Activated T-helper 1 cell treated with anti-CD3 and anti-CD28 coated beads, Interleukin-12 subunit alpha, Interleukin-12 subunit beta, Interleukin-2, Interleukin-4 antibody, amounts not matched to agents 30 ng/mL and 10 ng/mL and 1 ng/mL, durations not matched to agents 14 hours and 24 hours and 36 hours (primary cell): ENCODE results near the gene FMOD. TPM values are rescaled to one million over a fixed set of nuclear protein-coding genes. Genes with fewer than 3 reads are reported as not detected.

Experiments
- DNase-seq: peaks from one replicate; pipeline ENCODE4 v3.0.0; 2021; ENCODE audit warnings: low spot score
- H3K27ac Mint-ChIP-seq: one replicate; pipeline ENCODE4 v1.8.0; 2021; ENCODE audit warnings: mild to moderate bottlenecking, mixed read lengths
- H3K27me3 Mint-ChIP-seq: one replicate; pipeline ENCODE4 v1.8.0; 2022; ENCODE audit warnings: mild to moderate bottlenecking, moderate library complexity, mixed read lengths; ENCODE audit not compliant: insufficient read depth
- H3K36me3 Mint-ChIP-seq: one replicate; pipeline ENCODE4 v1.8.0; 2021; ENCODE audit warnings: low read depth, mixed read lengths
- H3K4me1 Mint-ChIP-seq: one replicate; pipeline ENCODE4 v1.8.0; 2021; ENCODE audit warnings: low read depth, mixed read lengths
- H3K4me3 Mint-ChIP-seq: one replicate; pipeline ENCODE4 v1.8.0; 2021; ENCODE audit warnings: mild to moderate bottlenecking, moderate library complexity, mixed read lengths
- H3K9me3 Mint-ChIP-seq: one replicate; pipeline ENCODE4 v1.8.0; 2021; ENCODE audit warnings: mixed read lengths
- intact Hi-C: fragments of 100-400 bp; cut with micrococcal nuclease; formaldehyde crosslinking; loops from one replicate; pipeline ENCODE4 v1.15.1; 2024
- total RNA-seq: library from RNA; stranded (reverse); gene quantifications from 2 replicates; pipeline ENCODE4 v1.2.3, GENCODE V29; 2022

Gene FMOD
- total RNA-seq, 1 donor from 2014 or later = 4.1 TPM

DNA sequence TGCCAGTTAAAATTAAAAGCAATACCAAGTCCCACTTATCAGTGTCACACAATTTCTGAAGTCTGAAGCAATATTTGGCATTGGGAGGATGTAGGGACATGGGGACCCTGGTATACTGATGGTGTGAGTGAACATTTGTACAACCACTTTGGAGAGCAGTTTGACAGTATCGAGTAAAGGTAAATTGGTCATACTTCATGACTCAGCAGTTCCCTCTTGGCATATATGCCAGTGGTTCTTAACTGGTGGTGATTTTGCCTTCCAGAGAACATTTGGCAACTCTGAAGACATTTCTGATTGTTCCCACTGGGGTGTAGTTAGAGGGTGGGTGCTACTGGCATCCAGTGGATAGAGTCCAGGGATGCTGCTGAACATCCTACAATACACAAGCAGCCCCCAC, 19.7 kb downstream of the FMOD start:
- DNase-seq = no peak
- peaks cover 33% of the 10 kb centered on the region for H3K4me1 Mint-ChIP-seq
- no peak overlapping the region for H3K27ac Mint-ChIP-seq
- no peaks in the 10 kb centered on the region for H3K36me3 Mint-ChIP-seq
- H3K9me3 Mint-ChIP-seq = no peaks in the 10 kb centered on the region
- no peaks in the 10 kb centered on the region for H3K27me3 Mint-ChIP-seq
- H3K4me3 Mint-ChIP-seq = no peak overlapping the region
- intact Hi-C loops = no loop called here

DNA sequence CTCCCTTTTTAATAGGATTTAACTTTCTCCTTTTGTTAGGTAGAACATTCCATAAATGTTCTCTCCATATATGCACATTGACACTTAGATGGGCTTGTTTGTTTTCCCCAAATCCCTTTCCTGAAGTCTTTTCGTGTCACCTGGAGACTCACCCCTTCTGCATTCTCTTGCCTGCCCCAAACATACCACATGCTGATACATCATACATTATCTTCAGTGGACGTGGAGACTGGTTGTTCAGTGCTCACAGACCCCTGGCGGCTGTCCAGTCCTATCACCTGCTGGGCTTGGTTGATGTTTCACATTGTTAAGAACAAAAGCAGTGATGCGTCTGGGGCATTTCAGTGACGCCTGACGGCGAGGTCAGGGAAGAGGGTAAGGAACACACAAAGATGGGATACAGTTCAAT, 22.2 kb downstream of the FMOD start:
- no peak overlapping the region for H3K4me3 Mint-ChIP-seq
- no peak overlapping the region for H3K27ac Mint-ChIP-seq
- intact Hi-C loops = loop anchor here (1.0 to 10.0 kb wide), 11 partner anchors 8 to 1179 kb away; partner anchors contain the start of genes ATP2B4, LAX1, PPFIA4 and PPP1R15B
- no peaks in the 10 kb centered on the region for H3K36me3 Mint-ChIP-seq
- H3K4me1 Mint-ChIP-seq = peaks cover 49% of the 10 kb centered on the region
- no peaks in the 10 kb centered on the region for H3K9me3 Mint-ChIP-seq
- peaks cover 2% of the 10 kb centered on the region for H3K27me3 Mint-ChIP-seq
- no peak for DNase-seq

DNA sequence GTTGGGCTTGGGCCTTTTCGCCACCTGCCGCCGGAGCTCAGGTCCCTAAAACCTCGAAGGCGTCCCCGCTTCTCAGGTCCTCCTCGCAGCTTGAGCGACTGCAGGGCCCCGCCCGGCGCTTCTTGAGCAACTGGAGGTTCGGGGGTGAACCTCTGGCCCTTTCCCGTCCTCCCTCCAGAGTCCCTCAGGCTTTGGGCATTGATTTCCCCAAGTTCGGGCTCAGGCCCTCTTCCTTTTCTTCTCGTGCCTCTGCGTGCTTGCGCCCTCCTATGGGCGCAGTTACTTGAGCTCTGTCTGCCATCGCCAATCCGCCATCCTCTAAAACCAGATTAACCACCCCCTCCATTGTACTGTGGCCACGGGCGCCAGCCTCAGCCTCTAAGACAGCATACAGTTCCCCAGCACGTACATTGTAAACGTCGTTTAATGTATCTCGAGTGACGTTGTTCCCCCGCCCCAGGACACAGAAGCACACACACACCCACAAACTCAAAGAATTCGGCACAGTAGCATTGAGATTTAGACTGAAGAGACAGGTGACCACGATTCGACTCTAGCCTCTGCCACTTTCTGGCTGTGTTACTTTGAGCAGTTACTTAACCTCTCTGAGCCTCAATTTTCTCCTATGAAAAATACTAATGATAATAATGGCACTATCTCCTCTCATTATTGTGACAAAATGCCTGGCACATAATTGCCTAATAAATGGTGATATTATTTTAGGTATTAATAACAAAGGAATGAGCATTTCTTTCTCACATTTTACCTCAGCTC, 23.1 kb downstream of the FMOD start:
- H3K4me3 Mint-ChIP-seq = peak overlapping the region; percentile 79
- no peaks in the 10 kb centered on the region for H3K36me3 Mint-ChIP-seq
- peak overlapping the region; percentile 97 for H3K27ac Mint-ChIP-seq
- H3K4me1 Mint-ChIP-seq = peaks cover 57% of the 10 kb centered on the region
- no peaks in the 10 kb centered on the region for H3K9me3 Mint-ChIP-seq
- peak; percentile 70 for DNase-seq
- H3K27me3 Mint-ChIP-seq = peaks cover 2% of the 10 kb centered on the region
- intact Hi-C loops = loop anchor here (1.0 to 10.0 kb wide), 17 partner anchors 8 to 1179 kb away; partner anchors contain the start of genes ATP2B4, BTG2, LAX1 and PPFIA4

DNA sequence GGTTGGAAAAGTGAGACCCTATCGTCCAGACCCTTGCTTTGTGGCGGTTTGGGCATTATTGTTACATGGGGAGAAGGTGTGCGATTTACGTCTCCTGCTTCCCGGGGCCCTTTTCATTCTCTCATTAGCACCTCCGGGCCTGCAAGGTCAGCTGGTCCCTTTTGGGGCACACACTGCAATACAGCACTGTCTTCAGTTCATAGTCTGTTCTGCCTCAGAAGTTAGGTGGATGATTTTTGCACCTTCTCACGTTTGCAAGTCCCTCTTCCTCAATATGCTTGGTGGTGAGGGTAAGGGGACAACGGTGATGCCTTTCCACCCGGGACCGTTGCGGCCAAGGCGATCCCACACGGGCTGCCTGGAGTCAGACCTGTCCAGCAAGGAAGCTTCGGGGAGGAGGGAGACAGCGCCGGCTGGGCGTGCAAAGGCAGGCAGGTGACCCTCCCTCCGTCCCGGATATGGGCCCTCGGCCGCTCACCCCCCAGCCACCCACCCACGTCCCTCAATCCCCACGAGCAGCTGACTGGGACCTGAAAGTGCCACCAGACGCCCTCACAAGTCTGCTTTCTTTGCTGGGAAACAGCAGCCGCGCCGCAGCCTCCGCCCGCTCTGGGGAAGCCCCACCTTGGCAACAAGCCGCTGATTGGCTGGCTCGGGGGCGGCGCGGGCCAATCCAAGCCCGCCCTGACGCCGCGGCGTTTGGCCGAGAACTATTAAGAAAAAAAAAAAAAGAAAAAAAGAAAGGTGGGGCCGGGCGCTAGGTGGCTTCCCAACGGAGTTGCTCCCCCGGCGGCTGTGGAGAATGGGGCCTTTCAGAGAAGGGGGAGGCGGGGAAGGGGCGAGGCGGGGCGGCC, 23.9 kb downstream of the FMOD start:
- H3K27ac Mint-ChIP-seq = peak overlapping the region; percentile 97
- peaks cover 2% of the 10 kb centered on the region for H3K27me3 Mint-ChIP-seq
- intact Hi-C loops = loop anchor here (1.0 to 10.0 kb wide), 15 partner anchors 11 to 1180 kb away; partner anchors contain the start of genes ATP2B4, BTG2, LAX1 and PPFIA4
- H3K4me1 Mint-ChIP-seq = peaks cover 65% of the 10 kb centered on the region
- peak overlapping the region; percentile 79 for H3K4me3 Mint-ChIP-seq
- H3K36me3 Mint-ChIP-seq = no peaks in the 10 kb centered on the region
- no peaks in the 10 kb centered on the region for H3K9me3 Mint-ChIP-seq
- DNase-seq = peak; percentile 94

DNA sequence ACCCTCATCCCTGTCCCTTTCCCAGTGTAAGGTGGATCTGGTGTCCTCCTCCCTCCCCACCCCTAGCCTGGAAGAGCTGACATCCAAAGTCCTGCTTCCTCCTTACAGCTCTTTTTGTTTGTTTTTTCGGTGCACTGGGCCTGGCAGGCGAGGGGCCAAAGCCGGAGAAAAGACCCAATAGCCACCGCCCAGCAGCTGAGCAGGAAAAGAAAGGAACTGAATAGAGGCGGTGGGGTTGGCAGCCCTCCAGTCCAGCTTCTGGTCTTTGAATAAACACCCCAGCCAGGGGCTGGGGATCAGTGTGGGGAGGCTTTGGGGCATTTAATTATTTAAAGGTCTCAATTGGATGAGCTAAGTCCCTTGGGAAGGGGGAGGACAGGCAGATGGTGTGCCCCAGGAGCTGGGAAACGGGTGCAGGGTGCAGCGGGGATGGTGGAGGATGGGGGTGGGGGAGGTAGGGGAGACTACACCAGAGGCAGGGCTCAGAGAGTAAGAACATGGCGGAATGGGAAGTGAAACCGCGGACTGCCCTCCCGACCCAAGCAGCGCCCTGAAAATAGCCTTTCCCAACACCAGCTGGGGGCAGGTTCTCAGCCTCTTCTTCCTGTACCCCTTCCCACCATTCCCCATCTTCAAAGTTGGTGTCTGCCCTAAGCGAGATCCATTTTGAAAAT, 25.4 kb downstream of the FMOD start:
- Mint-ChIP-seq H3K4me1 (peaks cover 80% of the 10 kb centered on the region), H3K4me3 (peak overlapping the region; percentile 79), H3K27me3 (peaks cover 2% of the 10 kb centered on the region), H3K36me3 (no peaks in the 10 kb centered on the region), H3K9me3 (no peaks in the 10 kb centered on the region), H3K27ac (peak overlapping the region; percentile 79)
- intact Hi-C loops = loop anchor here (2.0 to 10.0 kb wide), 10 partner anchors 298 to 1182 kb away; partner anchors contain the start of genes ATP2B4, LAX1, PPFIA4 and PPP1R15B
- DNase-seq = no peak

DNA sequence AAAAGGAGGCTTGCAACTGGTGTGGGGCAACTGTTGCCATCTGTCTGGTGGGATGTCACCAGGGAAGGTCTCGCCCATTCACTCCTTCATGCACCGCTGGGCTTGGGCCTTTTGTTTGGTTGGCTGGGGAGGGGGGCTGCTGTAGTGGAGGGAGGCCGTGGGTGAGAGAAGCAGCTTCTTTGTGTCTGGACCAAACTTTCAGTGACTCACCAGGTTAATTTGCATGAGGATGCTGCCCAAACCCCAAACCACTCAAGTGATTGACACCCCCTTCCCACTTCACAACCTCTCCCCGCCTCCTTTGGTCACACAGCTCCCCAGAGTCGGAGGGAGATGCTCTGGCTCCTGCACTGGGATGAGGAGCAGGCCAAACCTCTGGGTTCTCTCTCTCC, 25.9 kb downstream of the FMOD start:
- Mint-ChIP-seq H3K4me3 (peak overlapping the region; percentile 72), H3K27ac (peak overlapping the region; percentile 79), H3K4me1 (peaks cover 86% of the 10 kb centered on the region), H3K9me3 (no peaks in the 10 kb centered on the region), H3K36me3 (no peaks in the 10 kb centered on the region), H3K27me3 (peaks cover 2% of the 10 kb centered on the region)
- intact Hi-C loops = loop anchor here (5.0 to 10.0 kb wide), 9 partner anchors 298 to 1182 kb away; partner anchors contain the start of genes ATP2B4, LAX1, PPFIA4 and PPP1R15B
- DNase-seq = peak; percentile 66

DNA sequence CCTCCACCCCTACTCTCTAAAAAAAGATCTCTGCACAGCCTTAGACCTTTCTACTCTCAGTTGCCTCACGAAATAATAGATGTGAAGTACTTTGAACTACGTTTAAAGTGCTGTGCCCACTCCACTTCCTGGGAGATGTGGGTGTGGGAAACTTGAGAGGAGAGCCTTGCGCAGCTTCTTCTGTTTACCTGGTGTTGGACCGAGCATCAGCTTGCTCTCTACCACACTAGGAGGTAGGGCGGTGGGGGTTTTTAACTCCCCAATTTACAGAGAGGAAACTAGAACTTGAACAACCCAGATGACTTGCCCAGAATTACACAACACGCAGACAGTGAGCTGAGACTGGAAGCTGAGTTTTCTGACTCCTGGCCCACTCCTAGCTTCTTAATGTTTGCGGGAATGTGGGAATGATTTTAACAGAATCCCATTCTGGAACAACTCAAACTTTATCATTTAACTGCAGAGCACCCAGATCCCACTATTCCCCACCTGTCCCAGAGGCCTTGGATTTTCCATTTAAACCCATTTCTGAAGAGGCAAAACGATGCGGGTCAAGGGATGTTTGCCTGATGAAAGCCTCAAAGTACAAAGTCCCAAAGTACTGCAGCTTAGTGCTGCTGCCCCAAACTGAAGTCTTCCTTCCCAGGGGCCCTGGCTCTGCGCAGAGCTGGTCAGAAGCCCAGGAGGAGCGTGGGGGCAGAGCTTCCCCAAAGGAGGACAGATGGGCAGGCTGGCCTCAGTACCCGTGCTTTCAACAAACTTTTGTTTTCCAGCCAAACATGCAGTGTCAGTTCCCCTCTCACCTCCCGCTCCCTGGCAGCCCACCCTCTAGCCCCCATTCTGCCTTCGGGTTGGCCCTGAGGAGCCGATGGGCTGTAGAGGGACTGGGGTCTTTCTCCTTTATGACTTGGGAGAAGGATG, 26.6 kb downstream of the FMOD start:
- peak overlapping the region; percentile 72 for H3K4me3 Mint-ChIP-seq
- intact Hi-C loops = loop anchor here (5.0 to 10.0 kb wide), 9 partner anchors 297 to 1183 kb away; partner anchors contain the start of genes ATP2B4, LAX1, PPFIA4 and PPP1R15B

DNA sequence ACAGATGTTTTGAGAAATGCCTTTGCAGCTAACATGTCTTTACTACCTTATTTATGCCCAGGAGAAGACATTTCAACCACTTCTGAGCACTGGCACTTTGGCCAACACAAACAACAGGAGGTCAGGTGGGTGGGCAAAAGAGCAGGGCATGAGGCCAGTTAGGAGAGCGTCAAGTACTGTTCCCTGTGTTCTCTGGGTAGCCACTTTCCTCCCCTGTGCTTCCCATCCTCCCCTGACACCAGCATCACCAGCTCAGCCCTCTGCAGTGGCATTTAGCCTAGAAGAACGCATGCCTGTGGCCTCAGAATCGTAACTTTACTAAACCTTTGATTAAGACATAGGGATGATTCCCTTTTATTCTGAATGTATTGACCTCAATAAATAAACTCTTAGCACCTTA, 27.3 kb downstream of the FMOD start:
- intact Hi-C loops = loop anchor here (10.0 kb wide), 3 partner anchors 441 to 1159 kb away; partner anchors contain the start of genes LAX1, PPP1R15B and PTPN7
- H3K27ac Mint-ChIP-seq = peak overlapping the region; percentile 67
- peaks cover 2% of the 10 kb centered on the region for H3K27me3 Mint-ChIP-seq
- peak overlapping the region; percentile 72 for H3K4me3 Mint-ChIP-seq
- H3K36me3 Mint-ChIP-seq = peaks cover 4% of the 10 kb centered on the region
- peaks cover 97% of the 10 kb centered on the region for H3K4me1 Mint-ChIP-seq
- H3K9me3 Mint-ChIP-seq = no peaks in the 10 kb centered on the region
- no peak for DNase-seq

More for the DNA sequence above, 26.6 kb downstream of the FMOD start:
- H3K27ac Mint-ChIP-seq = peak overlapping the region; percentile 79
- DNase-seq = peak; percentile 34
- no peaks in the 10 kb centered on the region for H3K9me3 Mint-ChIP-seq
- H3K36me3 Mint-ChIP-seq = no peaks in the 10 kb centered on the region
- peaks cover 2% of the 10 kb centered on the region for H3K27me3 Mint-ChIP-seq
- H3K4me1 Mint-ChIP-seq = peaks cover 92% of the 10 kb centered on the region

DNA sequence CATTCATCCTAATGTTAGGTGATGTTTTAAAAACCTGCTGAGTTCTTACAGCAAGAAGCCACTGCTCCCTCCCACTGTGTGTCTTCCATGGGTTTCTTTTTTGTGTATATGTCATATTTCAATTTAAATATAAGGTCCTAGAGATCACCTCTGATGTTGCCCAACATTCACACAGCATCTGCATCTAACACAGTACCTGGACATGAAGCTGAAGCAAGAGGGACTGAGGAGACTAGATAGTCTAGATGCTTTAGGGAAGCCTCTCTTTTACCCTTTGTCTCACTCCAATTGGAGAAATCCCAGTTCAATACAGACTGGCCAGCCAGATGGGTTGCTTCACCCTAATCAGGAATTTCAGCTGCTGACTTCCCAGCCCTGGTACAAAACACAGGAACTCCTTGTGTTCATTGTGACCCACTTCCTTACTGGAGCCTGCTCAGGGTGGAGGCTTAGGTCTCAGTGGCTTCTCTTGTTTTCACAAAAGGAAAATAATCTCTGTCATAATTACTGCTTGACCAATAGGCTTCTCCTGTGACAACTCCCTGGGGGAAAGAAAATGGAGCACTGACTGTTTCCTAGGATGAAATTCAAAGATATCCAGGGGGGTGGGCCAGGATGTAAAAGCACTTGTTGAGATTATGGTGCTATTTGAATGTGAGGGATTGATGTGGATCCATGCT, 28.3 kb downstream of the FMOD start:
- Mint-ChIP-seq H3K4me3 (peak overlapping the region; percentile 72), H3K4me1 (peaks cover 93% of the 10 kb centered on the region), H3K9me3 (no peaks in the 10 kb centered on the region), H3K27ac (peak overlapping the region; percentile 46), H3K36me3 (peaks cover 6% of the 10 kb centered on the region), H3K27me3 (peaks cover 2% of the 10 kb centered on the region)
- intact Hi-C loops = loop anchor here (10.0 kb wide), 3 partner anchors 442 to 1158 kb away; partner anchors contain the start of genes LAX1, PPP1R15B and PTPN7
- no peak for DNase-seq

DNA sequence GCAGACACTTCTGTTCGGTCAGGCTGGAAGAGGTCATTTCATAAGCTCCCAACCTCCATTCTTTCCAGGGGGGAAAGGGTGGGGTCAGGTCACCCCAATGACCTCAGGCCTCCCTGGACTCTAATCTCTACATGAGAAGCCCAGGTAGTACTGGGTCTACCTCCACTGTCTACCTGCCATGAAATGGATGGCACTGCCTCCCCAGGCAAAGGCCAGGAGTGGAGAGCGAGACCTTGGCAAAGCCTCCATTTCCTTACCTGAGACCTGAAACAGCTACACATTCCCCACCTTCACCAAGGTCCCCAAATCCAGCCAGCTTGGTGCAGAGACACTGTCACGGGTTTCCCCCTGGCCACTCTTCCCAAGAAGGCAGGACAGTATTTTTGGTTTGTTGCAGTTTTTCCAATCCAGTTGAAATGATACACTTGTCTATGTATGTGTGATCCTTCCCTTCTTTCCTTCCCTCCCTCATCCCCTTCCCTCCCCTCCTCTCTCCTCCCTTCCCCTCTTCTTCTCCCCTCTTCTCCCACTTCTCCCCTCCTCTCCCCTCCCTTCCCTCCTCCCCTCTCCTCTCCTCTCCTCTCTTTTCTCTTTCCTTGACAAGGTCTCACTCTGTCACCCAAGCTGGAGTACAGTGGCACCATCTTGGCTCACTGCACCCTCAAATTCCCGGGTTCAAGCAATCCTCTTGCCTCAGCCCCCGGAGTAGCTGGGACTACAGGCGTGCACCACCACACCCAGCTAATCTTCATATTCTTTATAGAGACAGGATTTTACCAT, 29.5 kb downstream of the FMOD start:
- Mint-ChIP-seq H3K36me3 (peaks cover 7% of the 10 kb centered on the region), H3K9me3 (no peaks in the 10 kb centered on the region), H3K4me1 (peaks cover 92% of the 10 kb centered on the region), H3K27ac (peak overlapping the region; percentile 63), H3K27me3 (peaks cover 2% of the 10 kb centered on the region), H3K4me3 (peak overlapping the region; percentile 58)
- intact Hi-C loops = loop anchor here (10.0 kb wide), 3 partner anchors 443 to 1157 kb away; partner anchors contain the start of genes LAX1, PPP1R15B and PTPN7
- no peak for DNase-seq
